ENCODE results near the gene INSYN2A. TPM values are rescaled to one million over a fixed set of nuclear protein-coding genes. Genes with fewer than 3 reads are reported as not detected.
A peak's percentile ranks its signal among the peaks of the same experiment; 100 is the strongest.

INSYN2A gene
- total RNA-seq, 4 donors from 2014 or later, result 0.11 to 0.23 TPM; not detected in 2

- H3K4me3 ChIP-seq, result no peak overlapping the region
- no peak overlapping the region for H3K27ac ChIP-seq
- TF ChIP-seq POLR2AphosphoS5 (IDR thresholded peaks at IDR 0.05) (no peak), CTCF (IDR thresholded peaks at IDR 0.05) (no peak), EP300 (IDR thresholded peaks at IDR 0.05) (no peak), POLR2A (IDR thresholded peaks at IDR 0.05) (no peak)
- H3K36me3 ChIP-seq, result no peaks in the 10 kb centered on the region
- H3K9me3 ChIP-seq, result no peaks in the 10 kb centered on the region
- peaks cover 27% of the 10 kb centered on the region for H3K4me1 ChIP-seq
- WGBS, result 82% methylated on average over 5 of the region's 5 CpGs
- peak in 1 of 2 donors; percentile 56 for DNase-seq (ENCODE audit: low spot score in 2 of 2)
- H3K27me3 ChIP-seq, result no peaks in the 10 kb centered on the region
Measured at GRCh38 chr10:127161482-127161881, 34.9 kb downstream of the INSYN2A start.

GRCh38 chr10:127159648-127160245 lies 36.6 kb downstream of the INSYN2A start:
- Histone ChIP-seq H3K36me3 (no peaks in the 10 kb centered on the region), H3K27ac (no peak overlapping the region), H3K4me1 (peaks cover 27% of the 10 kb centered on the region), H3K27me3 (no peaks in the 10 kb centered on the region), H3K9me3 (no peaks in the 10 kb centered on the region), H3K4me3 (no peak overlapping the region)
- 87% methylated on average over 13 of the region's 13 CpGs for WGBS
- DNase-seq (ENCODE audit: low spot score in 2 of 2), result peak in 1 of 2 donors; percentile 65
- TF ChIP-seq CTCF (IDR thresholded peaks at IDR 0.05), result no peak
- TF ChIP-seq POLR2A (IDR thresholded peaks at IDR 0.05), result no peak
- no peak for TF ChIP-seq POLR2AphosphoS5 (IDR thresholded peaks at IDR 0.05)
- no peak for TF ChIP-seq EP300 (IDR thresholded peaks at IDR 0.05)

GRCh38 chr10:127158662-127159061 lies 37.7 kb downstream of the INSYN2A start:
- no peaks in the 10 kb centered on the region for H3K27me3 ChIP-seq
- peaks cover 24% of the 10 kb centered on the region for H3K4me1 ChIP-seq
- peak in 1 of 2 donors; percentile 3 for DNase-seq (ENCODE audit: low spot score in 2 of 2)
- WGBS, result 95% methylated on average over 2 of the region's 2 CpGs
- no peak for TF ChIP-seq POLR2A (IDR thresholded peaks at IDR 0.05)
- no peak for TF ChIP-seq EP300 (IDR thresholded peaks at IDR 0.05)
- no peak for TF ChIP-seq CTCF (IDR thresholded peaks at IDR 0.05)
- TF ChIP-seq POLR2AphosphoS5 (IDR thresholded peaks at IDR 0.05), result no peak
- no peaks in the 10 kb centered on the region for H3K9me3 ChIP-seq
- H3K4me3 ChIP-seq, result no peak overlapping the region
- no peak overlapping the region for H3K27ac ChIP-seq
- H3K36me3 ChIP-seq, result no peaks in the 10 kb centered on the region

- peaks cover 16% of the 10 kb centered on the region for H3K4me1 ChIP-seq
- 35% methylated on average over 2 of the region's 2 CpGs for WGBS
- no peak overlapping the region for H3K27ac ChIP-seq
- H3K27me3 ChIP-seq, result no peaks in the 10 kb centered on the region
- TF ChIP-seq EP300 (IDR thresholded peaks at IDR 0.05) (no peak), POLR2AphosphoS5 (IDR thresholded peaks at IDR 0.05) (no peak), CTCF (IDR thresholded peaks at IDR 0.05) (no peak), POLR2A (IDR thresholded peaks at IDR 0.05) (no peak)
- DNase-seq (ENCODE audit: low spot score in 2 of 2), result no peak
- H3K9me3 ChIP-seq, result no peaks in the 10 kb centered on the region
- no peaks in the 10 kb centered on the region for H3K36me3 ChIP-seq
- H3K4me3 ChIP-seq, result no peak overlapping the region
Measured at GRCh38 chr10:127157506-127158200, 38.7 kb downstream of the INSYN2A start.

- Histone ChIP-seq H3K9me3 (no peaks in the 10 kb centered on the region), H3K27ac (no peak overlapping the region), H3K4me3 (no peak overlapping the region), H3K36me3 (no peaks in the 10 kb centered on the region), H3K4me1 (peaks cover 16% of the 10 kb centered on the region), H3K27me3 (no peaks in the 10 kb centered on the region)
- TF ChIP-seq CTCF (IDR thresholded peaks at IDR 0.05) (no peak), EP300 (IDR thresholded peaks at IDR 0.05) (no peak), POLR2AphosphoS5 (IDR thresholded peaks at IDR 0.05) (no peak), POLR2A (IDR thresholded peaks at IDR 0.05) (no peak)
- DNase-seq (ENCODE audit: low spot score in 2 of 2), result no peak
- WGBS, result 94% methylated on average over 4 of the region's 4 CpGs
Measured at GRCh38 chr10:127157089-127157488, 39.3 kb downstream of the INSYN2A start.
